GM12878 (cell line): Measurements from ENCODE around the gene GRIN2C. TPM values are rescaled to one million over a fixed set of nuclear protein-coding genes. Genes with fewer than 3 reads are reported as not detected.

ENCODE experiments used
- ATAC-seq: fragments of 200-7000 bp; cut with Tn5 transposase; 3 replicates; pipeline ENCODE4 v1.9.1; 2020; ENCODE audit warnings: mild to moderate bottlenecking, moderate library complexity
- BruUV-seq: library from RNA; stranded (reverse); fragments of 400-500 nt; replicated peaks from 2 replicates; lab custom pipeline; 2021; lab: Mats Ljungman, UMichigan
- CTCF ChIA-PET: fragments of 300-600 bp; sonication (Branson Sonifier 250); formaldehyde crosslinking; extraction: SDS; loops from one replicate; lab custom pipeline; 2021; ENCODE audit warnings: inconsistent platforms; lab: Yijun Ruan, JAX
- POLR2A ChIA-PET: fragments of 350-600 bp; formaldehyde crosslinking; extraction: SDS; loops from one replicate; lab custom pipeline; 2021; ENCODE audit warnings: inconsistent platforms; lab: Charles Lee
- RAD21 ChIA-PET: fragments of 300-600 bp; sonication (Branson Sonifier 250); formaldehyde crosslinking; loops from one replicate; lab custom pipeline; 2023; ENCODE audit warnings: antibody characterized with exemption; ENCODE audit not compliant: unreplicated experiment; lab: Charles Lee
- SMC1A ChIA-PET: fragments of 300-600 bp; sonication (Branson Sonifier 250); formaldehyde crosslinking; loops from one replicate; lab custom pipeline; 2023; ENCODE audit not compliant: unreplicated experiment, uncharacterized antibody; lab: Charles Lee
- DNase-seq: peaks from one replicate; pipeline ENCODE4 v3.0.0-alpha.2; 2011; ENCODE audit warnings: low read depth, low spot score
- FAIRE-seq: peaks from 3 replicates; lab custom pipeline; 2011; peaks lifted over from hg19 to GRCh38; lab: Jason Lieb, UNC
- H2AFZ ChIP-seq: 2 replicates; pipeline ENCODE4 v1.6.0; 2011; ENCODE audit warnings: low read depth, low read length, control low read depth; ENCODE audit not compliant: control insufficient read depth
- H3K27ac ChIP-seq: 2 replicates; pipeline ENCODE4 v1.5.1; 2011; ENCODE audit warnings: control low read depth; ENCODE audit not compliant: control insufficient read depth, insufficient read depth
- H3K27me3 ChIP-seq, 2 experiments: replicated peaks in 1 of 2; 2 replicates each; pipeline versions ENCODE4 v1.6.0 to v1.6.1; 2011; ENCODE audit warnings: low read length in 1 of 2; ENCODE audit not compliant: control insufficient read depth in 2 of 2, insufficient read depth in 2 of 2
- H3K36me3 ChIP-seq, 2 experiments: 2 replicates each; pipeline ENCODE4 v1.5.1; 2011; ENCODE audit warnings: low read length in 1 of 2; ENCODE audit not compliant: control insufficient read depth in 2 of 2, insufficient read depth in 2 of 2
- H3K4me1 ChIP-seq: 2 replicates; pipeline ENCODE4 v1.6.1; 2011; ENCODE audit warnings: mild to moderate bottlenecking, low read length, moderate library complexity, mixed read lengths; ENCODE audit not compliant: control insufficient read depth, insufficient read depth
- H3K4me2 ChIP-seq: 2 replicates; pipeline ENCODE4 v1.6.0; 2011; ENCODE audit warnings: control low read depth; ENCODE audit not compliant: control insufficient read depth, insufficient read depth
- H3K4me3 ChIP-seq: fragments of 200-600 bp; sonication (generic); 2 replicates; pipeline ENCODE4 v1.5.1; 2016
- H3K79me2 ChIP-seq: 2 replicates; pipeline ENCODE4 v1.6.0; 2011; ENCODE audit warnings: low read length; ENCODE audit not compliant: control insufficient read depth, insufficient read depth
- H3K9ac ChIP-seq: 2 replicates; pipeline ENCODE4 v1.8.0; 2011; ENCODE audit warnings: low read length, control low read depth, mixed read lengths; ENCODE audit not compliant: control insufficient read depth, insufficient read depth
- H3K9me3 ChIP-seq: replicated peaks from 3 replicates; pipeline ENCODE4 v1.5.1; 2011; ENCODE audit warnings: mild to moderate bottlenecking, low read length; ENCODE audit not compliant: control insufficient read depth, insufficient read depth
- H4K20me1 ChIP-seq: 2 replicates; pipeline ENCODE4 v1.6.0; 2011; ENCODE audit not compliant: control insufficient read depth, insufficient read depth
- CBX3 ChIP-seq: fragments of 200-600 bp; sonication (generic); IDR thresholded peaks from 2 replicates; pipeline ENCODE4 v1.6.1; 2016; ENCODE audit warnings: low read depth, borderline replicate concordance
- ETV6 ChIP-seq, 2 experiments: fragments of 450-650 bp in 1 of 2; IDR thresholded peaks in 1 of 2; conservative IDR thresholded peaks in 1 of 2; 2 replicates each; pipeline ENCODE4 v1.6.1; 2014; ENCODE audit warnings: antibody characterized with exemption in 1 of 2, borderline replicate concordance in 1 of 2, low read depth in 1 of 2, mild to moderate bottlenecking in 1 of 2, moderate library complexity in 1 of 2
- HDAC2 ChIP-seq: fragments of 200-600 bp; sonication (generic); IDR thresholded peaks from 2 replicates; pipeline ENCODE4 v1.6.1; 2017
- IRF4 ChIP-seq: IDR thresholded peaks from 2 replicates; pipeline ENCODE4 v1.6.1; 2011; ENCODE audit warnings: low read depth, low read length
- KDM1A ChIP-seq: fragments of 200-600 bp; sonication (generic); IDR thresholded peaks from 2 replicates; pipeline ENCODE4 v1.6.1; 2016; ENCODE audit warnings: borderline replicate concordance
- MEF2A ChIP-seq: IDR thresholded peaks from 2 replicates; pipeline ENCODE4 v1.6.1; 2011; ENCODE audit warnings: low read depth, mild to moderate bottlenecking, low read length, moderate library complexity; ENCODE audit not compliant: insufficient read depth
- RELB ChIP-seq: fragments of 450-650 bp; IDR thresholded peaks from 2 replicates; pipeline ENCODE4 v1.6.1; 2017; ENCODE audit warnings: low read depth, mild to moderate bottlenecking, moderate library complexity
- RFX5 ChIP-seq: IDR thresholded peaks from 2 replicates; pipeline ENCODE4 v1.6.1; 2011; ENCODE audit warnings: low read depth, low read length, improper control_type of control experiment
- SREBF1 ChIP-seq: IDR thresholded peaks from 2 replicates; pipeline ENCODE4 v1.6.1; 2012; ENCODE audit warnings: mild to moderate bottlenecking, low read length
- SUZ12 ChIP-seq: fragments of 200-600 bp; sonication (generic); IDR thresholded peaks from one replicate; pipeline ENCODE4 v1.6.1; 2018; ENCODE audit warnings: antibody characterized with exemption, mild to moderate bottlenecking; ENCODE audit not compliant: unreplicated experiment
- ZNF384 ChIP-seq: IDR thresholded peaks from 2 replicates; pipeline ENCODE4 v1.6.1; 2012; ENCODE audit warnings: low read depth, mild to moderate bottlenecking, low read length, improper control_type of control experiment, borderline replicate concordance
- WGBS: methylation state at CpG from one replicate; pipeline ENCODE4 v1.1.6; 2016; ENCODE audit warnings: low lambda C conversion rate; ENCODE audit not compliant: insufficient replicate concordance, insufficient coverage; ENCODE audit errors: missing lambda C conversion rate; 5-methylcytosine and 5-hydroxymethylcytosine counted together
- in situ Hi-C: fragments of 300-500 bp; cut with MboI; formaldehyde crosslinking; loops from 9 replicates; pipeline ENCODE4 v1.14.3; 2018; ENCODE audit warnings: mixed read lengths
- intact Hi-C: fragments of 100-400 bp; cut with micrococcal nuclease; formaldehyde crosslinking; loops from one replicate; pipeline ENCODE4 v1.14.2; 2022; ENCODE audit not compliant: unreplicated experiment
- polyA plus RNA-seq, 11 experiments: library from polyadenylated mRNA; depleted of rRNA in 4 of 11; unstranded in 6 of 11; stranded (reverse) in 5 of 11; fragments of >200 nt; fragmentation: Nextera tagmentation in 4 of 11; fragmentation: Illumina TruSeq in 1 of 11; extraction: Ambion mirVana in 4 of 11; extraction: Trizol in 1 of 11; gene quantifications; 1 replicate in 1 of 11; 2 replicates in 10 of 11; pipeline versions ENCODE4 v1.2.1 to v1.2.3, GENCODE V29; 2011 to 2016; ENCODE audit warnings: inconsistent platforms in 2 of 11, missing spikeins in 2 of 11, low read depth in 1 of 11
- total RNA-seq, 4 experiments: library from RNA; depleted of rRNA in 3 of 4; stranded (reverse); fragments of >200 nt in 3 of 4; fragmentation: Illumina TruSeq in 1 of 4; extraction: Trizol in 1 of 4; gene quantifications; 2 replicates each; pipeline versions ENCODE4 v1.2.1 to v1.2.3, GENCODE V29; 2013 to 2021

GRIN2C gene
- total and polyA plus RNA-seq, 10 of the 15 experiments (the other 5 are each of a cell fraction or from before 2014, with no cell fraction given), result 0.01 to 0.20 (median 0.11) TPM; not detected in 2

DNA sequence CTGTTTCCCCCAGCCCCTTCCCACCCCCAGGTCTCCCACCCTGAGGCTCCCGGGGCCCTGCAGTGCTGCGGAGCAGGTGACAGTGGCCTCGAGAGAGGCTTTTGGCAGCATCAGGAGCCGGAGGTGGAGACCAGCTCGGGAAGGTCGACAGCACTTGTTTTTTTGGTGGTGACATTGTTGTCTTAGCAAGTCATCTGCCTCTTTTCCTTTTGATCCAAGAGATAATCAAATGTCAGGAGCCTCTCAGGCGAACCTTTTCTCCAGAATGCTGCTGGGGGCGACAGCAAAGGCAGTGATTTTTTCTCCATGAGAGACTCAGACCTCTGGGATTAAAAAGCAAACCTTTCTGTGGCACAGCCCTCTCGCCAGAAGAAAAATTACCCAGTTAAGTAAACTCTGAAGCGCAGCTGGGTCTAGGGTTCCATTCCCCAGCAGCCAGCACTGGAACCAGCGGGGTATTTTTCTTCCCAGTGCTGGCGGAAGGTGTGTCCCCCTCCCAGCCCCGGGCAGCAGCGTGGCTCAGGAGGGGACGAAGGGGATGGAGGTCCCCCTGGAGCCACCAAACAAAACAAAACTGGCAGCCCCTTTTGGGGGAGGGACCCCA is 37.2 kb downstream of the GRIN2C start:
- Histone ChIP-seq H3K36me3 (peaks cover 0 to 3% of the 10 kb centered on the region in 2 experiments; a peak in 3 of 4 replicates), H3K27me3 (no peaks in the 10 kb centered on the region), H3K79me2 (no peaks in the 10 kb centered on the region), H3K9ac (no peak overlapping the region), H3K4me1 (no peaks in the 10 kb centered on the region), H3K4me2 (no peak overlapping the region), H4K20me1 (no peaks in the 10 kb centered on the region), H3K4me3 (no peak overlapping the region), H2AFZ (no peak overlapping the region), H3K9me3 (no peaks in the 10 kb centered on the region), H3K27ac (no peak overlapping the region)
- RAD21 ChIA-PET, result no interaction called here
- in situ Hi-C loops, result no loop called here
- no peak for TF ChIP-seq RFX5
- no peak for TF ChIP-seq SUZ12
- TF ChIP-seq IRF4, result no peak
- TF ChIP-seq ZNF384, result no peak
- TF ChIP-seq KDM1A, result no peak
- TF ChIP-seq RELB, result no peak
- no peak for TF ChIP-seq SREBF1
- TF ChIP-seq MEF2A, result no peak
- TF ChIP-seq CBX3, result no peak
- no peak for TF ChIP-seq ETV6 (conservative IDR thresholded peaks at IDR 0.05 in 1 of 2, IDR thresholded peaks at IDR 0.05 in 1 of 2; ENCODE audit: borderline replicate concordance in 1 of 2, low read depth in 1 of 2)
- no peak for TF ChIP-seq HDAC2
- BruUV-seq, result no TSS peak
- 84% methylated on average over 12 of the region's 15 CpGs for WGBS
- FAIRE-seq (no peak), ATAC-seq (no peak), DNase-seq (no peak)
- intact Hi-C loops, result no loop called here
- POLR2A ChIA-PET, result no interaction called here
- SMC1A ChIA-PET, result interaction anchor here (0.7 kb wide), 1 partner anchor 9 kb away, joined by 3 read pairs; no protein-coding TSS in a partner anchor
- CTCF ChIA-PET, result no interaction called here
